ENCODE data around the gene PEX14. TPM values are rescaled to one million over a fixed set of nuclear protein-coding genes. Genes with fewer than 3 reads are reported as not detected.

PEX14 gene
- total and polyA plus RNA-seq, 2 experiments from 2014 or later: 17.6 to 19.6 TPM

DNA sequence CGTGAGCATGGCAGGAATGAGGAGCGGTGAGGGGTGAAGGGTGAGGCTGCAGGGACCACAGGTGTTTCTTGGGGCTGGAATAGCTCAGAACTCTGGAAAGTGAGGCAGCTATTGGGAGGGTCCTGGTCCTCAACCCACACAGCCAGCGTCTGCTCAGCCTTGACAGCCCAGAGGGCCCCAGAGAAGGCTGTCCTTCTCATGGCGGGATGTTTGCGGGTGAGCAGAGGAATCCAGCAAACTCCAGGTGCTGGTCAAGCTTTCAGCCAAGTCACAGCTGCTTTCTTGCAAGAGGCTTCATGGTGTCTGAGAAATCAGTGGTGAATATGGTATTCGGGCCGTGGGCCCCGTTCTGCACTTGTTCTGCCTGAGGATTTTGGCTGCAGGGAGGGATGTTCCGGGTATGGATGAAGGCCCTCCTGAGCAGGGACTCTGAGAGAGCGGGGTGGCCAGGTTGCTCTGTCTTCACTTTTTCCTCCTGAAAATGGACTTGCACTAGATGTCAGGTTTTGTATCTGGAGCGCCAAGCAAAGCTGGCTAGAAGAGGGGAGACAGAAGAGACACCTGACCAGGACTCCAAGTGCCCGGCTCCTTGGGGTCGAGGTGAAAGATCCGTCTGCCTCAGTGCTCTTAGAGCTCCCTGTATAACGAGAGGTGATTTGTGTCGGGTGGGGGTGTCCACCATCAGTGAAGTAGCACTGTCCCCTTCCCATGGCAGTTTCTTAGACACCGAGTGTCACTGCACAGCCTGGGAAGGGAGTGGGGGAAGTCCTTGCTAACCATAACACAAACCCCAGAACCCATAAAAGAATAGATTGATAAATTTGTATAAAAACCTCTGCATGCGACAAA, 139.9 kb downstream of the PEX14 start:
- Histone ChIP-seq H3K4me3 (no peak overlapping the region), H3K27ac (ENCODE audit: low read depth) (peak overlapping the region; percentile 32; the same call in 1 of the 2 replicates), H3K79me2 (replicated peaks; ENCODE audit: insufficient read depth) (no peaks in the 10 kb centered on the region), H3K36me3 (ENCODE audit: insufficient read depth) (no peaks in the 10 kb centered on the region), H3K9me2 (ENCODE audit: insufficient read depth) (no peaks in the 10 kb centered on the region), H2AFZ (no peak overlapping the region), H3K4me1 (ENCODE audit: insufficient read depth) (no peaks in the 10 kb centered on the region; the same call in 1 of the 2 replicates), H3K4me2 (no peak overlapping the region), H3F3A (replicated peaks; ENCODE audit: low read depth) (no peaks in the 10 kb centered on the region), H4K20me1 (replicated peaks; ENCODE audit: insufficient read depth) (no peaks in the 10 kb centered on the region), H3K27me3 (ENCODE audit: insufficient read depth) (no peaks in the 10 kb centered on the region)
- Mint-ChIP-seq H3K27me3 (ENCODE audit: insufficient read depth, low read depth, poor library complexity) (peaks cover 8% of the 10 kb centered on the region), H3K4me3 (no peak overlapping the region; the same call in 2 of the 3 replicates), H3K4me1 (peaks cover 26% of the 10 kb centered on the region), H3K27ac (no peak overlapping the region), H3K36me3 (ENCODE audit: low read depth) (no peaks in the 10 kb centered on the region), H3K9me3 (no peaks in the 10 kb centered on the region; the same call in 2 of the 3 replicates)
- ATAC-seq (no peak), DNase-seq (ENCODE audit: low spot score) (no peak)
- TF ChIP-seq, protein P1, sequence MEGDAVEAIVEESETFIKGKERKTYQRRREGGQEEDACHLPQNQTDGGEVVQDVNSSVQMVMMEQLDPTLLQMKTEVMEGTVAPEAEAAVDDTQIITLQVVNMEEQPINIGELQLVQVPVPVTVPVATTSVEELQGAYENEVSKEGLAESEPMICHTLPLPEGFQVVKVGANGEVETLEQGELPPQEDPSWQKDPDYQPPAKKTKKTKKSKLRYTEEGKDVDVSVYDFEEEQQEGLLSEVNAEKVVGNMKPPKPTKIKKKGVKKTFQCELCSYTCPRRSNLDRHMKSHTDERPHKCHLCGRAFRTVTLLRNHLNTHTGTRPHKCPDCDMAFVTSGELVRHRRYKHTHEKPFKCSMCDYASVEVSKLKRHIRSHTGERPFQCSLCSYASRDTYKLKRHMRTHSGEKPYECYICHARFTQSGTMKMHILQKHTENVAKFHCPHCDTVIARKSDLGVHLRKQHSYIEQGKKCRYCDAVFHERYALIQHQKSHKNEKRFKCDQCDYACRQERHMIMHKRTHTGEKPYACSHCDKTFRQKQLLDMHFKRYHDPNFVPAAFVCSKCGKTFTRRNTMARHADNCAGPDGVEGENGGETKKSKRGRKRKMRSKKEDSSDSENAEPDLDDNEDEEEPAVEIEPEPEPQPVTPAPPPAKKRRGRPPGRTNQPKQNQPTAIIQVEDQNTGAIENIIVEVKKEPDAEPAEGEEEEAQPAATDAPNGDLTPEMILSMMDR (conservative IDR thresholded peaks at IDR 0.05; ENCODE audit: low read depth in 2 of 2): no peak

DNA sequence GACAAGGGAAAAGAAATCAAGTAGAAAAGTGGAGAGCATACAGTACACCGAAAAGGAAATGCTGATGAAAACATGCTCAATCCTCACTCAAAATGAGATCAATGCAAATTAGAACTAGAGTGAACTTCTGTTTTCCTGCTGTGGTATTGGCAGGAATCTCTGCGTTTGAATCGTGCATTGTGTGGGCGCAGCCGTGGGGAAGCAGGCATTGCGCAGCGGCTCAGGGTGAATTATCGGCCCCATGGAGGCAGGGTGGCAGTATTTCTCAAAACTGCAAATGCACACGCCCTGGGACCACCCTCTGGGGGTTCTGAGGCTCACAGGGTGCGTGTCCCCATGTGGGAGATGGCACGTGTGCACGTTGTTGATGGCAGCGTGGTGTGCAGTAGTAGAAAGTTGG, 140.6 kb downstream of the PEX14 start:
- H3K79me2 ChIP-seq (replicated peaks; ENCODE audit: insufficient read depth): no peaks in the 10 kb centered on the region
- H3K4me2 ChIP-seq: no peak overlapping the region
- no peaks in the 10 kb centered on the region for H3K27me3 ChIP-seq (ENCODE audit: insufficient read depth)
- H3K4me1 Mint-ChIP-seq: peaks cover 26% of the 10 kb centered on the region
- H3K4me3 Mint-ChIP-seq: no peak overlapping the region
- no peaks in the 10 kb centered on the region for H3K36me3 Mint-ChIP-seq (ENCODE audit: low read depth)
- no peaks in the 10 kb centered on the region; the same call in 2 of the 3 replicates for H3K9me3 Mint-ChIP-seq
- TF ChIP-seq EZH2 (IDR thresholded peaks at IDR 0.05; ENCODE audit: low read depth, unreplicated experiment) (no peak), POLR2AphosphoS5 (IDR thresholded peaks at IDR 0.05; ENCODE audit: low read depth) (no peak), ZNF114 (CRISPR knock-in tag; IDR thresholded peaks at IDR 0.05) (no peak), JUNB (IDR thresholded peaks at IDR 0.05; ENCODE audit: unreplicated experiment) (no peak), EZH2phosphoT487 (IDR thresholded peaks at IDR 0.05; ENCODE audit: unreplicated experiment) (no peak), CREB1 (CRISPR knock-in tag; IDR thresholded peaks at IDR 0.05; ENCODE audit: low read depth) (no peak), NANOG (IDR thresholded peaks at IDR 0.05; ENCODE audit: borderline replicate concordance) (no peak)
- TF ChIP-seq, protein P2, sequence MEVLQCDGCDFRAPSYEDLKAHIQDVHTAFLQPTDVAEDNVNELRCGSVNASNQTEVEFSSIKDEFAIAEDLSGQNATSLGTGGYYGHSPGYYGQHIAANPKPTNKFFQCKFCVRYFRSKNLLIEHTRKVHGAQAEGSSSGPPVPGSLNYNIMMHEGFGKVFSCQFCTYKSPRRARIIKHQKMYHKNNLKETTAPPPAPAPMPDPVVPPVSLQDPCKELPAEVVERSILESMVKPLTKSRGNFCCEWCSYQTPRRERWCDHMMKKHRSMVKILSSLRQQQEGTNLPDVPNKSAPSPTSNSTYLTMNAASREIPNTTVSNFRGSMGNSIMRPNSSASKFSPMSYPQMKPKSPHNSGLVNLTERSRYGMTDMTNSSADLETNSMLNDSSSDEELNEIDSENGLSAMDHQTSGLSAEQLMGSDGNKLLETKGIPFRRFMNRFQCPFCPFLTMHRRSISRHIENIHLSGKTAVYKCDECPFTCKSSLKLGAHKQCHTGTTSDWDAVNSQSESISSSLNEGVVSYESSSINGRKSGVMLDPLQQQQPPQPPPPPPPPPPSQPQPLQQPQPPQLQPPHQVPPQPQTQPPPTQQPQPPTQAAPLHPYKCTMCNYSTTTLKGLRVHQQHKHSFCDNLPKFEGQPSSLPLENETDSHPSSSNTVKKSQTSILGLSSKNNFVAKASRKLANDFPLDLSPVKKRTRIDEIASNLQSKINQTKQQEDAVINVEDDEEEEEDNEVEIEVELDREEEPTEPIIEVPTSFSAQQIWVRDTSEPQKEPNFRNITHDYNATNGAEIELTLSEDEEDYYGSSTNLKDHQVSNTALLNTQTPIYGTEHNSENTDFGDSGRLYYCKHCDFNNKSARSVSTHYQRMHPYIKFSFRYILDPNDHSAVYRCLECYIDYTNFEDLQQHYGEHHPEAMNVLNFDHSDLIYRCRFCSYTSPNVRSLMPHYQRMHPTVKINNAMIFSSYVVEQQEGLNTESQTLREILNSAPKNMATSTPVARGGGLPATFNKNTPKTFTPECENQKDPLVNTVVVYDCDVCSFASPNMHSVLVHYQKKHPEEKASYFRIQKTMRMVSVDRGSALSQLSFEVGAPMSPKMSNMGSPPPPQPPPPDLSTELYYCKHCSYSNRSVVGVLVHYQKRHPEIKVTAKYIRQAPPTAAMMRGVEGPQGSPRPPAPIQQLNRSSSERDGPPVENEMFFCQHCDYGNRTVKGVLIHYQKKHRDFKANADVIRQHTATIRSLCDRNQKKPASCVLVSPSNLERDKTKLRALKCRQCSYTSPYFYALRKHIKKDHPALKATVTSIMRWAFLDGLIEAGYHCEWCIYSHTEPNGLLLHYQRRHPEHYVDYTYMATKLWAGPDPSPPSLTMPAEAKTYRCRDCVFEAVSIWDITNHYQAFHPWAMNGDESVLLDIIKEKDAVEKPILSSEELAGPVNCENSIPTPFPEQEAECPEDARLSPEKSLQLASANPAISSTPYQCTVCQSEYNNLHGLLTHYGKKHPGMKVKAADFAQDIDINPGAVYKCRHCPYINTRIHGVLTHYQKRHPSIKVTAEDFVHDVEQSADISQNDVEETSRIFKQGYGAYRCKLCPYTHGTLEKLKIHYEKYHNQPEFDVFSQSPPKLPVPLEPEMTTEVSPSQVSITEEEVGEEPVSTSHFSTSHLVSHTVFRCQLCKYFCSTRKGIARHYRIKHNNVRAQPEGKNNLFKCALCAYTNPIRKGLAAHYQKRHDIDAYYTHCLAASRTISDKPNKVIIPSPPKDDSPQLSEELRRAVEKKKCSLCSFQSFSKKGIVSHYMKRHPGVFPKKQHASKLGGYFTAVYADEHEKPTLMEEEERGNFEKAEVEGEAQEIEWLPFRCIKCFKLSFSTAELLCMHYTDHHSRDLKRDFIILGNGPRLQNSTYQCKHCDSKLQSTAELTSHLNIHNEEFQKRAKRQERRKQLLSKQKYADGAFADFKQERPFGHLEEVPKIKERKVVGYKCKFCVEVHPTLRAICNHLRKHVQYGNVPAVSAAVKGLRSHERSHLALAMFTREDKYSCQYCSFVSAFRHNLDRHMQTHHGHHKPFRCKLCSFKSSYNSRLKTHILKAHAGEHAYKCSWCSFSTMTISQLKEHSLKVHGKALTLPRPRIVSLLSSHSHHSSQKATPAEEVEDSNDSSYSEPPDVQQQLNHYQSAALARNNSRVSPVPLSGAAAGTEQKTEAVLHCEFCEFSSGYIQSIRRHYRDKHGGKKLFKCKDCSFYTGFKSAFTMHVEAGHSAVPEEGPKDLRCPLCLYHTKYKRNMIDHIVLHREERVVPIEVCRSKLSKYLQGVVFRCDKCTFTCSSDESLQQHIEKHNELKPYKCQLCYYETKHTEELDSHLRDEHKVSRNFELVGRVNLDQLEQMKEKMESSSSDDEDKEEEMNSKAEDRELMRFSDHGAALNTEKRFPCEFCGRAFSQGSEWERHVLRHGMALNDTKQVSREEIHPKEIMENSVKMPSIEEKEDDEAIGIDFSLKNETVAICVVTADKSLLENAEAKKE (CRISPR knock-in tag; IDR thresholded peaks at IDR 0.05): no peak
- H3K9me2 ChIP-seq (ENCODE audit: insufficient read depth): no peaks in the 10 kb centered on the region
- H4K20me1 ChIP-seq (replicated peaks; ENCODE audit: insufficient read depth): no peaks in the 10 kb centered on the region
- peaks cover 9% of the 10 kb centered on the region for H3K27me3 Mint-ChIP-seq (ENCODE audit: insufficient read depth, low read depth, poor library complexity)
- H2AFZ ChIP-seq: no peak overlapping the region
- H3K27ac ChIP-seq (ENCODE audit: low read depth): peak overlapping the region; percentile 32; the same call in 1 of the 2 replicates
- H3K27ac Mint-ChIP-seq: no peak overlapping the region
- no peaks in the 10 kb centered on the region for H3K36me3 ChIP-seq (ENCODE audit: insufficient read depth)
- no peak for DNase-seq (ENCODE audit: low spot score)
- no peaks in the 10 kb centered on the region for H3F3A ChIP-seq (replicated peaks; ENCODE audit: low read depth)
- H3K4me1 ChIP-seq (ENCODE audit: insufficient read depth): no peaks in the 10 kb centered on the region; the same call in 1 of the 2 replicates
- ATAC-seq: no peak
- no peak overlapping the region for H3K4me3 ChIP-seq

Data from GM23338 (cell line).